Sigmoid colon (tissue), 4 donors: ENCODE measurements around the gene POGLUT3.

Experiments
- CTCF ChIP-seq, 4 experiments: fragments of 450-650 bp in 3 of 4; fragments of 200-600 bp in 1 of 4; IDR thresholded peaks; one replicate each; pipeline ENCODE4 v1.5.1; 2016 to 2019; ENCODE audit warnings: antibody characterized with exemption in 4 of 4, mild to moderate bottlenecking in 3 of 4, moderate library complexity in 2 of 4
- EP300 ChIP-seq, 4 donors: sonication (generic); formaldehyde crosslinking; IDR thresholded peaks; one replicate each; pipeline ENCODE4 v1.6.1; 2017; ENCODE audit warnings: antibody characterized with exemption in 4 of 4
- POLR2AphosphoS5 ChIP-seq, 4 donors: sonication (generic); formaldehyde crosslinking; IDR thresholded peaks; one replicate each; pipeline ENCODE4 v1.6.1; 2017; ENCODE audit warnings: antibody characterized with exemption in 4 of 4

- TF ChIP-seq CTCF (IDR thresholded peaks at IDR 0.05) (no peak), POLR2AphosphoS5 (IDR thresholded peaks at IDR 0.05) (peak in 3 of 4 donors; percentile 22 to 67 (median 46)), EP300 (IDR thresholded peaks at IDR 0.05) (no peak)
Measured at GRCh38 chr11:108498046-108498815, at the start of gene POGLUT3.
